Heart left ventricle (tissue), 13 donors: ENCODE measurements around the gene TAF11L6.
"Not testable (repeated sequence)": the region's sequence is repeated elsewhere in the genome, so short reads cannot be mapped to it uniquely, and the experiment has no call there.

Source experiments
- CTCF ChIP-seq, 12 donors: fragments of 200-600 bp; sonication (generic) in 4 of 12; IDR thresholded peaks; one replicate each; pipeline versions ENCODE4 v1.5.0 to v1.8.0; 2018 to 2022; ENCODE audit warnings: antibody characterized with exemption in 12 of 12, mild to moderate bottlenecking in 5 of 12
- POLR2A ChIP-seq, 2 donors: fragments of 450-650 bp; IDR thresholded peaks; one replicate each; pipeline ENCODE4 v1.6.1; 2017; ENCODE audit warnings: antibody characterized with exemption in 2 of 2, mild to moderate bottlenecking in 2 of 2, moderate library complexity in 2 of 2
- donor health status: ischemic (EF 13 %, LVEDD 7.1; RV severe dilation, severe dysfunction).
- donor health status: DM: no; HTN: yes; CAD: no.
- donor health status: DM: no; HTN: no; CAD: no.
- donor health status: ischemic (EF 25% LVEDD 6.9; RV normal size, moderate dysfunction).
- donor health status: ischemic (EF 25% LVEDD 5.7; RV mildly dilated, moderate dysfunction).
- donor health status: ischemic (EF 35%, LVEDD 5.7; RV mildly dilated, moderate dysfunction).
- donor health status: nonischemic (EF 11% LVEDD 7.7; RV severe dilation, severe dysfunction).
- donor health status: DM: yes; HTN: yes; CAD: no.
- donor health status: PGD.
- donor health status: ischemic (EF 29% LVEDD 5.4; RV normal size, mild dysfunction).
- donor health status: nonischemic (EF 23%, LVEDD 6.1; RV moderate dilation, normal function).

GRCh38 chr5:17524935-17525334 is 3.5 kb upstream of the TAF11L6 start, which contains the start of gene TAF11L5:
- not testable (repeated sequence) for TF ChIP-seq CTCF, POLR2A (IDR thresholded peaks at IDR 0.05)
